Measurements from ENCODE around the gene CAVIN4.

DNA sequence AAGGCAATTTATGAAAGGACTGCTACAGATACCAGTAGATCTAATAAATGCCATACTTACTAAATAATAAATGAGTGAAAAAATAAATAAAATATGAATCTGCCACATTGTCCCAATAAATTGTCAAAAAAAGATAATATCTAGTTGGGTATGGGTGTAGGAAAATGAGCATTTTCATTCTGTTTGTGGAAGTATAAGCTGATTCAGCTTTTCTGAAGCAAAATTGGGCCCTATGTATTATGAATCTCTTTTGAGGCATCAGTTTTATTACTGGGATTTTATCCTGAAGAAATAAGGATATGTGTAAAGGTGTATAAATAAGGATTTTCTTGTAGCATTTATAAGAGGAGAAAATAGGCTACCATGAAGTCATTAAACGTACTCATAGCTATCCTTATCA lies 46.1 kb downstream of the CAVIN4 start:
- TF ChIP-seq POLR2AphosphoS5 (IDR thresholded peaks at IDR 0.05; ENCODE audit: low read depth, low read length) (no peak), POLR2A (IDR thresholded peaks at IDR 0.05; ENCODE audit: low read depth, low read length) (no peak), TAF1 (IDR thresholded peaks at IDR 0.05; ENCODE audit: low read depth, low read length) (no peak), PAX5 (IDR thresholded peaks at IDR 0.05; ENCODE audit: insufficient read depth, low read length, severe bottlenecking) (no peak)

Data from GM12891 (cell line).